Liver (tissue), 9 donors: ENCODE data around the gene ZFP36L2. TPM values are rescaled to one million over a fixed set of nuclear protein-coding genes. Genes with fewer than 3 reads are reported as not detected.

Source experiments
- DNase-seq: peaks from one replicate; pipeline ENCODE4 v3.0.0-alpha.2; 2017; ENCODE audit warnings: low spot score
- H3K27ac ChIP-seq, 2 donors: one replicate each; pipeline ENCODE4 v1.7.0; 2013; ENCODE audit warnings: inconsistent platforms in 2 of 2, low read length in 2 of 2, control low read depth in 1 of 2, low read depth in 1 of 2, mild to moderate bottlenecking in 1 of 2
- H3K27me3 ChIP-seq, 4 donors: one replicate each; pipeline versions ENCODE4 v1.6.1 to v1.7.0; 2013; ENCODE audit warnings: low read length in 3 of 4, inconsistent platforms in 1 of 4, mild to moderate bottlenecking in 1 of 4, moderate library complexity in 1 of 4; ENCODE audit not compliant: control insufficient read depth in 4 of 4, insufficient read depth in 4 of 4
- H3K36me3 ChIP-seq, 4 donors: one replicate each; pipeline versions ENCODE4 v1.6.1 to v1.7.0; 2013; ENCODE audit warnings: low read length in 3 of 4, mild to moderate bottlenecking in 3 of 4, low read depth in 1 of 4, moderate library complexity in 1 of 4; ENCODE audit not compliant: control insufficient read depth in 4 of 4, insufficient read depth in 3 of 4
- H3K4me1 ChIP-seq, 4 donors: one replicate each; pipeline versions ENCODE4 v1.6.1 to v1.7.0; 2013; ENCODE audit warnings: low read length in 3 of 4, mild to moderate bottlenecking in 3 of 4, moderate library complexity in 1 of 4; ENCODE audit not compliant: control insufficient read depth in 4 of 4, insufficient read depth in 4 of 4
- H3K4me3 ChIP-seq, 3 donors: one replicate each; pipeline versions ENCODE4 v1.6.1 to v1.7.0; 2013; ENCODE audit warnings: low read length in 3 of 3, control low read depth in 1 of 3, low read depth in 1 of 3, mild to moderate bottlenecking in 1 of 3
- H3K9ac ChIP-seq, 2 donors: one replicate each; pipeline ENCODE4 v1.7.0; 2013; ENCODE audit warnings: low read length in 2 of 2, mild to moderate bottlenecking in 2 of 2, moderate library complexity in 2 of 2, control low read depth in 1 of 2, low read depth in 1 of 2
- H3K9me3 ChIP-seq, 4 donors: one replicate each; pipeline versions ENCODE4 v1.6.1 to v1.7.0; 2013; ENCODE audit warnings: low read length in 3 of 4; ENCODE audit not compliant: control insufficient read depth in 4 of 4
- EGR1 ChIP-seq, 2 donors: IDR thresholded peaks; 2 replicates each; pipeline ENCODE4 v1.6.1; 2016 to 2018; ENCODE audit warnings: antibody characterized with exemption in 2 of 2, low read depth in 2 of 2
- FOXA1 ChIP-seq: IDR thresholded peaks from 2 replicates; pipeline ENCODE4 v1.6.1; 2016; ENCODE audit warnings: antibody characterized with exemption
- FOXA2 ChIP-seq: IDR thresholded peaks from 2 replicates; pipeline ENCODE4 v1.6.1; 2016; ENCODE audit warnings: antibody characterized with exemption
- GABPA ChIP-seq, 2 donors: IDR thresholded peaks in 1 of 2; conservative IDR thresholded peaks in 1 of 2; 2 replicates each; pipeline ENCODE4 v1.6.1; 2016; ENCODE audit warnings: antibody characterized with exemption in 2 of 2, mild to moderate bottlenecking in 1 of 2, moderate library complexity in 1 of 2
- HNF4G ChIP-seq: IDR thresholded peaks from 2 replicates; pipeline ENCODE4 v1.6.1; 2016; ENCODE audit warnings: antibody characterized with exemption
- JUND ChIP-seq, 2 donors: IDR thresholded peaks; 2 replicates each; pipeline ENCODE4 v1.6.1; 2016; ENCODE audit warnings: antibody characterized with exemption in 2 of 2
- MAX ChIP-seq: IDR thresholded peaks from 2 replicates; pipeline ENCODE4 v1.6.1; 2016; ENCODE audit warnings: antibody characterized with exemption
- NR2F2 ChIP-seq: IDR thresholded peaks from 2 replicates; pipeline ENCODE4 v1.6.1; 2016; ENCODE audit warnings: antibody characterized with exemption
- RAD21 ChIP-seq, 2 donors: IDR thresholded peaks; 2 replicates each; pipeline ENCODE4 v1.6.1; 2016; ENCODE audit warnings: antibody characterized with exemption in 2 of 2, mild to moderate bottlenecking in 2 of 2
- REST ChIP-seq: IDR thresholded peaks from 2 replicates; pipeline ENCODE4 v1.6.1; 2016; ENCODE audit warnings: antibody characterized with exemption, mild to moderate bottlenecking
- RXRA ChIP-seq, 2 donors: IDR thresholded peaks; 2 replicates each; pipeline ENCODE4 v1.6.1; 2017 to 2018; ENCODE audit warnings: antibody characterized with exemption in 2 of 2, mild to moderate bottlenecking in 1 of 2
- SP1 ChIP-seq: IDR thresholded peaks from 2 replicates; pipeline ENCODE4 v1.6.1; 2018; ENCODE audit warnings: antibody characterized with exemption, mild to moderate bottlenecking
- TAF1 ChIP-seq: conservative IDR thresholded peaks from 2 replicates; pipeline ENCODE4 v1.6.1; 2016; ENCODE audit warnings: antibody characterized with exemption, mild to moderate bottlenecking
- YY1 ChIP-seq: IDR thresholded peaks from 2 replicates; pipeline ENCODE4 v1.6.1; 2016; ENCODE audit warnings: antibody characterized with exemption, mild to moderate bottlenecking
- ZBTB33 ChIP-seq: IDR thresholded peaks from 2 replicates; pipeline ENCODE4 v1.6.1; 2016; ENCODE audit warnings: antibody characterized with exemption
- WGBS: extraction: QIAGEN DNeasy Blood & Tissue Kit; methylation state at CpG from one replicate; pipeline ENCODE4 v1.1.7; 2013; 5-methylcytosine and 5-hydroxymethylcytosine counted together
- polyA plus RNA-seq, 2 donors: library from polyadenylated mRNA; stranded (reverse) in 1 of 2; unstranded in 1 of 2; fragments of 200-250 nt in 1 of 2; fragments of >200 nt in 1 of 2; fragmentation: Nextera tagmentation in 1 of 2; extraction: Ambion mirVana in 1 of 2; gene quantifications; one replicate each; pipeline versions ENCODE4 v1.2.1 to v1.2.3, GENCODE V29; 2013 to 2015
- total RNA-seq, 2 donors: library from RNA; depleted of rRNA; stranded (reverse); fragments of >200 nt; gene quantifications; one replicate each; pipeline ENCODE4 v1.2.3, GENCODE V29; 2014
- donor health status: healthy.
- donor health status: healthy.
- donor health status: healthy.
- donor health status: healthy.
- donor health status: healthy.

The ZFP36L2 gene
- total and polyA plus RNA-seq, 4 donors, result 10.3 to 26.8 (median 18.9) TPM

GRCh38 chr2:43254331-43254730 lies 27.9 kb upstream of the ZFP36L2 start (continued):
- no peak for TF ChIP-seq NR2F2
- TF ChIP-seq GABPA (IDR thresholded peaks at IDR 0.05 in 1 of 2, conservative IDR thresholded peaks at IDR 0.05 in 1 of 2), result no peak
- no peak for TF ChIP-seq SP1
- no peak for TF ChIP-seq TAF1
- no peak for TF ChIP-seq RXRA (IDR thresholded peaks at IDR 0.05)
- no peak for TF ChIP-seq FOXA2
- TF ChIP-seq JUND (IDR thresholded peaks at IDR 0.05), result no peak
- no peak for TF ChIP-seq RAD21 (IDR thresholded peaks at IDR 0.05)

- no peak for DNase-seq
- Histone ChIP-seq H3K4me3 (no peak overlapping the region), H3K36me3 (peaks cover 0 to 1% (median 0%) of the 10 kb centered on the region in 4 donors), H3K27ac (peak overlapping the region in 1 of 2 donors; percentile 23), H3K4me1 (peaks cover 0 to 10% (median 7%) of the 10 kb centered on the region in 4 donors), H3K9ac (no peak overlapping the region), H3K27me3 (no peaks in the 10 kb centered on the region), H3K9me3 (no peaks in the 10 kb centered on the region)
- no peak for TF ChIP-seq NR2F2
- TF ChIP-seq REST, result no peak
- peak in 1 of 2 donors; percentile 8 for TF ChIP-seq RAD21 (IDR thresholded peaks at IDR 0.05)
- WGBS, result 87% methylated on average over 5 of the region's 5 CpGs
Measured at GRCh38 chr2:43251171-43251731, 24.8 kb upstream of the ZFP36L2 start.

- no peak overlapping the region for H3K27ac ChIP-seq
- no peaks in the 10 kb centered on the region for H3K9me3 ChIP-seq
- H3K36me3 ChIP-seq, result peaks cover 0 to 1% (median 0%) of the 10 kb centered on the region in 4 donors
- DNase-seq, result no peak
- no peaks in the 10 kb centered on the region for H3K27me3 ChIP-seq
- H3K4me3 ChIP-seq, result no peak overlapping the region
- no peaks in the 10 kb centered on the region for H3K4me1 ChIP-seq
- TF ChIP-seq TAF1, result no peak
- 97% methylated on average over 2 of the region's 2 CpGs for WGBS
- H3K9ac ChIP-seq, result no peak overlapping the region
Measured at GRCh38 chr2:43250015-43250414, 23.6 kb upstream of the ZFP36L2 start.

GRCh38 chr2:43248621-43249020 lies 22.2 kb upstream of the ZFP36L2 start:
- TF ChIP-seq MAX (no peak), RAD21 (IDR thresholded peaks at IDR 0.05) (no peak), FOXA1 (no peak), HNF4G (no peak), SP1 (no peak), JUND (IDR thresholded peaks at IDR 0.05) (no peak), YY1 (no peak), RXRA (IDR thresholded peaks at IDR 0.05) (no peak), GABPA (IDR thresholded peaks at IDR 0.05 in 1 of 2, conservative IDR thresholded peaks at IDR 0.05 in 1 of 2) (no peak), TAF1 (no peak), EGR1 (IDR thresholded peaks at IDR 0.05; ENCODE audit: low read depth in 2 of 2) (no peak), ZBTB33 (no peak)
- WGBS, result 93% methylated on average over 7 of the region's 7 CpGs
- Histone ChIP-seq H3K27me3 (no peaks in the 10 kb centered on the region), H3K4me1 (no peaks in the 10 kb centered on the region), H3K4me3 (no peak overlapping the region), H3K27ac (no peak overlapping the region), H3K36me3 (peaks cover 0 to 1% (median 0%) of the 10 kb centered on the region in 4 donors), H3K9me3 (no peaks in the 10 kb centered on the region), H3K9ac (no peak overlapping the region)
- no peak for DNase-seq
